Activated naive CD8-positive, alpha-beta T cell treated with anti-CD3 and anti-CD28 coated beads, Interleukin-2, amount 50 U/mL, for 16 hours (primary cell): ENCODE measurements around the gene TMX2.
A peak's percentile ranks its signal among the peaks of the same experiment; 100 is the strongest.
"Not testable (repeated sequence)": the region's sequence is repeated elsewhere in the genome, so short reads cannot be mapped to it uniquely, and the experiment has no call there.

Experiments used
- DNase-seq: peaks from one replicate; pipeline ENCODE4 v3.0.0-alpha.2; 2020; ENCODE audit warnings: low read depth, low spot score

Gene TMX2

DNA sequence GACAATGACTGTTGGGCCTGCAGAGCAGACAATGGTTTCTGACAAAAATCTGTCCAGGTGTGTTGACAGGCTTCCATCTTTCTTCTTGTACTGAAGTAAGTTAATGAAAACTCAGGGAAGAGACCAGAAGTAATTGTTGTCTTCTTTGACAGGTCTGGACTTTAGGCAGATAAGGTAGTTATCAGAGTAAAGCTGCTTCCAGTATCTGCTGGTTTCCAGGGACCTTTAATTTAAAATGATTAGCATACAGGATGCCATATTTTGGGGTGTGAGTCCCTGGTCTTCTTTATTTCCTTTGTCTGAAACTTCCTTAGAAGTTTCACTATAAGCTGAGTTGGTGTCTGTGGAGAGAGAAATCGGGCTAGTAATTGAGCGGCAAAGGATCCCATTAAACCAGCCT is 1.4 kb downstream of the TMX2 start:
- DNase-seq: no peak

DNA sequence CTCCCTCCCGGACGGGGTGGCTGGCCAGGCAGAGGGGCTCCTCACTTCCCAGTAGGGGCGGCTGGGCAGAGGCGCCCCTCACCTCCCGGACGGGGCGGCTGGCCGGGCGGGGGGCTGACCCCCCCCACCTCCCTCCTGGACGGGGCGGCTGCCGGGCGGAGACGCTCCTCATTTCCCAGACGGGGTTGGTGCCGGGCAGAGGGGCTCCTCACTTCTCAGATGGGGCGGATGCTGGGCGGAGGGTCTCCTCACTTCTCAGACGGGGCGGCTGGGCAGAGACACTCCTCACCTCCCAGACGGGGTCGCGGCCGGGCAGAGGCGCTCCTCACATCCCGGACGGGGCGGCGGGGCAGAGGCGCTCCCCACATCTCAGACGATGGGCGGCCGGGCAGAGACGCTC is 4.3 kb downstream of the TMX2 start:
- DNase-seq: not testable (repeated sequence)

DNA sequence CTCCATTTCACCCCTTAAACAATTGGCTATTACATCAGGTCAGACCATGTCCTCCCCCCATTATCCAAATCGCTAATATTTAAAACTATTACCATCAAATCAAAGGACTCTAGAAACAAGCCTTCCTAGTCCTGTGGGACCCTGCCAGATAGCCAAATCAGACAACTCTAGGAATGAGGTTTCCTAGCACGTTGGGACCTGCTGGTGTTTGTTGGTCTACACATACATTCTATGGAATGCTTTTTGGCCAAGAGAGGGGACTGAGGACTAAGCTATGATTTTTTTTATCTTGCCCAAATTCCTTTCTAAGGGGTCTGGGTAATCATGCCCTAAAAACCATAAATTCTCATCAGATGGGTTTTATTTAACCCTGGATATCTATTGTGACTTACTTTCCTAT is 14.8 kb downstream of the TMX2 start:
- DNase-seq: no peak

DNA sequence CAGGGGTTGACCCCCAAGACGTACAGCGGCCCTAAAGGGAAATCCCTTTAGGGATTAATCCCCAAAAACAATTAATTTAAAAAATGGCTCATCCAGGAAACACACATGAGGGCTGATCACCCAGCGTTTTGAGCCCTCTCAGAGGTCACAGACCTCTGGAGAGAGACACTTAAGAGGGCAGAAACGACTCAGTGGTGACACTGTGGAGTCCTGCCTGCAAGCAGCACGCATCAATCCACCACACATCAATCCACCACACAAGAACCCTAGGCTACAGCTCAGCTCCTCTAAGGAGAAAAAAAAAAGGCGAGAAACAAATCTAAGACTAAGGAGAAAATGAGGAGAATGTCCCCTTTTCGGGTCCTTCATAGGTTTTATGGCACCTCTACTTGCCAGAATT is 16.4 kb downstream of the TMX2 start:
- DNase-seq: no peak

DNA sequence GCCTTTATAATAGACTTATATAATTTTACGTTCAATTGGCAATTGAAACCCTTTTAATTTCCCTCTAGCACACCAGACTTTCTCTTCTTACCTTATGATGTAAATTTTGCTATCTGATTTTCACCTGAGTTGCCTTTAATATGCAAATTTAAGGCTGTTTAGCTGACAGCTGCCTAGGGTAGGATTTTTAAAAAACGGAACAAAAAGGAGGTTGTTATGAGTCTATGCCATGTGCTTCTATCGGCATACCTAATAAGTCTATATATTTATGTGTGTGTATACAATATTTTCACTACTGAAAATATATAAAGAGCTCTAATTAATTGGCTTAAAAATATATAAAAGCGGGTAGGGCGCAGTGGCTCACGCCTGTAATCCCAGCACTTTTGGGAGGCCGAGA is 17.1 kb downstream of the TMX2 start:
- no peak for DNase-seq

DNA sequence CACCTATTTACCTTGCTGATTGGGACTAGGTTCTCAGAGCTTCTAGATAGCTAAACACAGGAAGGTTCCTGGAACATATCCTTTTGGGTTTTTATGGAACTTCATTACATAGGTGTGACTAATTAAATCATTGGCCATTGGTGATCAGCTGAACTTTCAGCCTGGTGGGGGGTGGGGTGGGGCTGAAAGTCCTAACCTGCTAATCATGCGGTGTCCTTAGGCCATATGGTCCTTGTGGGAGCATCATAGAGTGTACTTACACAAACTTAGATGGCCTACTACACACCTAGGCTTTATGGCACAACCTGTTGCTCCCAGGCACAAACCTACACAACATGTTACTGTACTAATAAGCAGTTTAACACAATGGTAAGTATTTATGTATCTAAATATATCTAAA is 20.3 kb downstream of the TMX2 start:
- DNase-seq: no peak

DNA sequence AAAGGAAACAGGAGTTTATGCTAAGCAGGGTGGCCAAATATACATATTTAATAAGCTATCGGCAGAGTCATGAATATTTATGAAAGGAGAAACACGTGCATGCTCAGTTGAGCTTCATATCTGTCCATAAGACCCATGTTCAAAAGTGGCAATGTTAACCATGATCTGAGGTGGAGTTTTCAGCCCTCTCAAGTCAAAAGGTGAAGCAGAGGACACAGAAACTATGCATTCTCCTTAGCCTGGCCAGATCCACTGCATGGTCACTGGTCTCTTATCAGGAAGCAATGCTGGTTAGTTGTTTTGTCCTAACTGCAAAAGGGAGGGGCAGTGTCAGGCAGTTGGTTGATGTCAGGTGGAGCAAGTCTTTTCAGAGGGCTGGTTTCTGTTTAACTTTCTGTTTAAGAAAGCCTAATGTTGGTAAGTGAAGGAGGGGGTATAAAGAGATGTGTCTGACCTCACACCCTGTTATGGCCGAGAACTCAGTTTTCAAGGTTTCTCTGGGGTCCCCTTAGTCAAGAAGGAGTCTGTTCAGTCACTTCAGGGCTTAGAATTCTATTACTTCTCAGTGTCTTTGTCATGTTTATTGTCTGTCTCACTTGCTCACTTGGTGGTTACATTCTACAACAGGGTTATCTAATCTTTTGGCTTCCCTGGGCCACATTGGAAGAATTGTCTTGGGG is 23.4 kb downstream of the TMX2 start:
- DNase-seq: no peak

DNA sequence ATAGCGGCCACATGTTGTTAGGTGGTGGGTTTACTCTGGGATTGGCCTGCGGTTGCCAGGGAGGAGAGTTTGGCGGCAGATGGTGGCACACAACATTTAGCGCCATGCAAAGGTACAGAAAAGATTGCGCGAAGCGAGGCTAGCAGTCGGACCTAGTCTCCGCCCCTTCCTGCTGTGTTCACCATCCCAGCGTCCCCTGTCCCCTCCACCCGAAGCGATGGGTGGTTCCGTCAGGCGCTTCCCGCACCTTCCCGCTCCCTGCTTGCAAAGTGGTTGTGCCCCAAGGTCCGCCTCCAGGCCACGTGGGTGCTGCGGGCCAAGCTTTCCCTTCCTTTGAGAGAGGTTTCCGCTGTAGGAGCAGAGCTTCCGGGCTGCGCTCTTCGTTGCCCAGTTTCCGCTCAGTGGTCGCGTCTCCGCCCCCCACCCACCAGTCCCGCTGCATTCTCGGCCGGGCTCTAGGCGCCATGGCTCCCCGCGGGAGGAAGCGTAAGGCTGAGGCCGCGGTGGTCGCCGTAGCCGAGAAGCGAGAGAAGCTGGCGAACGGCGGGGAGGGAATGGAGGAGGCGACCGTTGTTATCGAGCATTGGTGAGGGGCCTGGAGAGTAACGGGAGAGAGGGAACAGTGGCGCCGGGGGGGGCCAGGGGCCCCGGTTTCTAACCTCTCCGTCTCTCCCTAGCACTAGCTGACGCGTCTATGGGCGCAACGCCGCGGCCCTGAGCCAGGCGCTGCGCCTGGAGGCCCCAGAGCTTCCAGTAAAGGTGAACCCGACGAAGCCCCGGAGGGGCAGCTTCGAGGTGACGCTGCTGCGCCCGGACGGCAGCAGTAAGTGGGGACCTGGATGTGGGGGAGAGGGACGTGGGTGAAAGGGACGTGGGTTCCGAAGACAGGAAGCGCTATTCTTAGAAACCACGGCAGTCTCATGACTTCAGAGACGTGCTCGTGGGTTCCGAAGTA is 29.0 kb downstream of the TMX2 start, which contains the start of gene SELENOH:
SELENOH (plus strand) TSS at position 360 of the 955 bp plus-strand sequence; CDS start at position 465, 105 bp downstream.
- peak; percentile 88 for DNase-seq

DNA sequence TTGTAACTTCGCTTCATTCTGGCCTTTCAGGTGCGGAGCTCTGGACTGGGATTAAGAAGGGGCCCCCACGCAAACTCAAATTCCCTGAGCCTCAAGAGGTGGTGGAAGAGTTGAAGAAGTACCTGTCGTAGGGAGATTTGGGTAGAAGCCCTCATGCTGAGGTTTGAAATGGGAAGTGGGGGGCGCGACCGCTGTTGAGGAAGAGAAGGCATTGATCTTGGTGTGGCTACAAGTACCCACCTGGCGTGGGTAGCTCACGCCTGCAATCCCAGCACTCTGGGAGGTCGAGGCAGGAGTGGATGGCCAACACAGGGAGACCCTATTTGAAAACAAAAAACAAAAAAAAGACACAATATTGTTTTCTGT is 29.7 kb downstream of the TMX2 start:
- DNase-seq: no peak

DNA sequence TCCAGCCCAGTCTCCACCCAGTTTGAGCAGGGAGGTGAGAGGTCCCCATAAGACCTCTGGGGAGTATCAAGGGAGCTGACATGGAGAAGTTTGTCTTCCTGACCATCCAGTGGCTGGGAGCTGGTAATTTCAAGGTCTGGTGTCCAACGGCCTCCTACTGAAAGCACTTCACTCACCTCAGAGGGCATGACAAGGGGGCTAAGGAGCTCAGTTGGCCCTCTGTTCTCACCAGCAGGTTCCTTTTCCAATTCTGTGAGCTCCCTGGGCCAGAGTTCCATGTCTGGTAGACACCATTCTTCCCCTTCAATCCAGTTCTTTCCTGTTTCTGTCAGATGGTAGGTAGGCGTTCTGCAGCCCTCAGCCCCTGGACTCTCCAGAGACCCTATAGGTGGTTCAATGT is 32.0 kb downstream of the TMX2 start:
- DNase-seq: no peak

DNA sequence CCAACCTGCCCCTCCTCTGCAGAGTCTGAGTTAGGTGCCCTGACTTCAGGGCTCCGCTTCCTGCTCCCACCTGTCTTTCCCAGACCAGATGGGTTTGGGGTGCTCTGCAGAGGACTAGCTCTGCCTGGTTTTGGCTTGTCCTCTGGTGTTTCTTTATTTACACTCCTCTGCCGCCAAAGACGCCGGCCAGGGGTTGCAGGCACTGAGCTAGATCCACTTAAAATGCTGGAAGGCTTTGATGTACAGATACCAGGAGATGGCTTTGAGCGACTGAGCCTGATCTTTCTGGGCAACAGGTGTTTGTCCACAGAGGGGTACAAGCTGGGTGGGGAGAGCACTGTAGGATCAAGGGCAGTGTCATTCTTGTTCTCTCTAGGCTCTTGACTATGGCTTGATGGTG is 32.8 kb downstream of the TMX2 start:
- no peak for DNase-seq

DNA sequence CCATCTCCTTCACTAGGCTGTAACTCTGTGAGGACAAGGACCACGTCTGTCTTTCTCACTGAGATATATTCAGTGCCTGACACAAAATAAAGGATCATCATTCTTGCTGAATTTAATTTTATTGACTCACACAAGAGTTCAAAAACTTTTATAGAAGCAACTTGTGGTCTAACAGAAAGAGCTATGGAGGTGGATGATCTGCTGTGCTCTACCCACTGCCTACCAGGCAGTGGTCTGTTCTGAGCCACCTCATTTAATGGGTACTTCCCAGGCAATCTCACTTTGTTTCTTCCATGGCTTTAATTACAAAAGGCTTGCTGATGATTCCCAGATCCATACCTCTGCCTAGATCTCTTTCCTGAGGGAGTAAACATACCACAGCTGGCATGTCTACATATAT is 34.5 kb downstream of the TMX2 start:
- DNase-seq: no peak

DNA sequence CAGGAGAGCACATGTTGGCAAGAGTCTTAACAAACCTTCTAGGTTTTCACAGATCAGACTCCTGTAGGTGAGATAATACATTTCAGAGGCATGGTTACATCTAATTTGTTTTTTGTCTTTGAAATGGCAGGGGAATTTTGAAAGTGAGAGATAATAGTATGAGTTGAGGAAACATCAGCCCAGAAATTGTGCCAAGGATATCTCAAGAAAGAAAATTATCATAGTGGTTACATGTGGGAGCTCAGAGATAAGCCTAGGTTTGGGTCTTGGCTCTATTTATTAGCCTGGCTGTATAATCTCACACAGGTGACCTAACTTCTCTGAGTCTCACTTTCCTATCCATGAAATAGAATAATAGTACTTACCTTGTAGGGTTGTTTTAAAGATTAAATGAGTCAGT is 38.8 kb downstream of the TMX2 start:
- DNase-seq: no peak

DNA sequence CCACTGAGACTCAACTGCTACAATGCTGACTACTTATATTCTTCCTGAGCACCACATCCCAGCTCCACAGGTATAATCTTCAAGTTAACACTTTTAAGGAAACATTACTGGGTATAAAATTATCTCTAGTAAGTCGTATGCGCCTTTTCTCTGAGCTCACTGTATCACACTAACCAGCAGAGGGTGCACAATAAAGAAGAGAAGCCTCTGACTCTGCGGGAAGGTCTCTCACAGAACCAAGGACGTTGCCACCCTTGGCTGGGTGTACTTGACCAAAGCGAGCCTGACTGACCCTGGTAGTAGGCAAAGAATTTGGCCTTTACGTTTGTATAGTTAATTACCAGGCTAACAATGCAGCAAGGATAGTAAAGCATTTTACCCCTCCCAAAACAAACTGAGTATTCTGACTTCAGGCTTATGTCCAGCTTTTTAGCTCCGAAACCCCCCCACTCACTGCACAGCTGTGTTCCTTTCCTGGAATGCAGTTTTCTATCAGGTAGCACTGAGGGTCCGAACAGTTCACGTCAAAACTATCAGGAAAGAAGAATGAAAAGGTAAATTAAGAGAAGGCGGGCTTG is 39.4 kb downstream of the TMX2 start, which contains the start of gene BTBD18:
BTBD18 (minus strand) TSS at position 144 of the 578 bp plus-strand sequence. CDS start 631 bp downstream, outside the sequence.
- DNase-seq: no peak

DNA sequence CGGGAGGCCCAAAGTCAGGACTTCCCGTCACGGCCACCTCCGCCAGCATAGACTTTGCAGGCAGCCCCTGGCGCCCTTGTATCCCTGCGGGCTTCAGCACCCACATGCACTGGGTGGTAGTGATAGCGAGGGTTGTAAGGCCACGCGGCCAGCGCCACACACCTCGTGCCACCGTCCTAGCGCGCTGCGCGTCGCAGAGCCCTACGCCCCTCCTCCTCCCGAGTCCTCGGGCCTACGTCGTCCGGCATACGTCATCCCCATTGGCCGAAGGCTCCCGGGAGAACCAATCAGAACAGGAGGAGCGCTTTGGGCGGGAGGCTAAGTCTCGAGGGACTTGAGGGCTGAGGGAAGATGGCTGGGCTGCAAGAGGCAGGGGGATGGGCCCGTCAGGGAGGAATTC is 40.6 kb downstream of the TMX2 start:
- no peak for DNase-seq

DNA sequence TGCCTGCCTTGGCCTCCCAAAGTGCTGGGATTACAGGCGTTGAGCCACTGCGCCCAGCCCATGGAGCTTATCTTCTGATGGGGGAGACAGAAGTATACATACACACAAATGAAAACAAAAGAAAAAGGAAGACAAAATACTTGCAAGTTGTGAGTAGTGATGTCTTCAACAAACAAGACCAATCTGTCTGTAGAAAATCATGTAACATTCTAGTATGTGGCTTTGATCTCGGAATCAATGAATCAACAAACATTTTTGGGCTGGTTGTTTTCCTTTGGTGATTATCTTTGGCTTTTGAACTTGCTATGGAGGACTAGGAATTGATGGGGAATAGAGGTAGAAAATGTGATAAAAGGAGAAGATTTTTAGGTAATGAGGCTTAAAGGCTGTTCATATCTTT is 45.8 kb downstream of the TMX2 start:
- DNase-seq: no peak

DNA sequence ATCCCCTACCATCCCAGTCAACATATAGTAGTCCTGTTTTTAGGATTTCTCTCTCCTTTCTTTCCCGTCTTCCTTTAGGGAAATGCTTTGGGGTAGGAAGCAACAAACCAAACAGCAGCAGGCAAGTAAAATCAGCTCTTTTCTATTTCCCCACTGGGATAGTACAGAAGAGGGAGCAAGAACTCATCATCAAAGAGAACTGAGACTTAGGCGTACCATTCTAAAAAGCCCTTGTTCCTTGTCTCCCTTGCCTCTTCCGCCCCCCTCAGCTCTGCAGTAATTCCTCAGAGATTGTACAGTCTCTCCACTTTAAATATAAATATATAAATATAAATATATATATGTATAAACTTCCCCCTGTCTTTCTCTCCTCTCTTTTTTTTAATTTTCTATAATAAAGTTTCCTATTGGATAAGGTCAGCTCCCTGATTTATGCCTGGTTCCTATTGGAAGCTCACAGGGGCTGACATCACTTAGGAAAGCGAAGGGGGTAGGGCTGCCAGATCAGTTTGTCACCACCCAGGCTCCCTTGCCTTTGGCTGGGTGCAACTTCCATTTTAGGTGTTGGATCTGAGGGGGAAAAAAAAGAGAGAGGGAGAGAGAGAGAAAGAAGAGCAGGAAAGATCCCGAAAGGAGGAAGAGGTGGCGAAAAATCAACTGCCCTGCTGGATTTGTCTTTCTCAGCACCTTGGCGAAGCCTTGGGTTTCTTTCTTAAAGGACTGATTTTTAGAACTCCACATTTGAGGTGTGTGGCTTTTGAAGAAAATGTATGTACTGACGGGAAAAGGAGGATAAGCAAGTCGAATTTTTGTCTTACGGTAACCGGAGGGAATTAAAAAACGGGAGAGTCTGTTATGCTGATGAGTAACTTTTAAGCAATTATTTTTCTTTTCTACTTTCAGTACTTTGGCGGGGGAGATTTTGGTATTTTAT is 49.2 kb downstream of the TMX2 start, which contains the start of gene CTNND1:
CTNND1 (plus strand) TSS at position 502 of the 934 bp plus-strand sequence. CDS start 29,677 bp downstream, outside the sequence.
- DNase-seq: no peak

DNA sequence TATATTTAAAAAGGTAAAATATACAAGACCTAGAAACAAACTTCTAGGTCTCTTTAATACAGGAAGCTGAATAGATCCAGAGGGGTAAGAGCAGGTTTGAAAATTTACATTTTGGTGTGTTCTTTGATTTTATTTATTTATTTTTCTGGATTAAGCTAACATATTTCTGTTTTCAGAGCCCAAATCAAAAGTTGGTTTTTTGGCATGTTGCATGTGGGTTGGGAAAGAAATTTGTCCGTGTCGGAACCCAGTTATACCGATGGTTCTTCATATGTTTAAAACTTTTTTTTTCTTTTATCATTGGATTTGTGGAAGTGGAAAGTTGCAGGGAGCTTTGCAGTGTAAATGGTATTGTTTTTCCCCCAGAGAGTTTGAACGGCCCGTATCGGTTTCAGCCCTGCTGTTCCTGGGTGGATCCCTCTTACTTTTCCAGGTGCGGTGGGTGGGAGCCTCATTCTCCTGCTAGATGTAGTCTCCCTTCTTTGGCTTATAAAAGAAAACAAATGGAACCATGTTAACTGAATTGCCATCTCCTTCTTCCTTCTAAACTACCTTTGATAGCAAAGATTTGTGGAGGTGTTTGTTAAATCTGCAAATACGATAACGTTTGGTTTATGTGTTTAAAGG is 50.0 kb downstream of the TMX2 start:
- no peak for DNase-seq

DNA sequence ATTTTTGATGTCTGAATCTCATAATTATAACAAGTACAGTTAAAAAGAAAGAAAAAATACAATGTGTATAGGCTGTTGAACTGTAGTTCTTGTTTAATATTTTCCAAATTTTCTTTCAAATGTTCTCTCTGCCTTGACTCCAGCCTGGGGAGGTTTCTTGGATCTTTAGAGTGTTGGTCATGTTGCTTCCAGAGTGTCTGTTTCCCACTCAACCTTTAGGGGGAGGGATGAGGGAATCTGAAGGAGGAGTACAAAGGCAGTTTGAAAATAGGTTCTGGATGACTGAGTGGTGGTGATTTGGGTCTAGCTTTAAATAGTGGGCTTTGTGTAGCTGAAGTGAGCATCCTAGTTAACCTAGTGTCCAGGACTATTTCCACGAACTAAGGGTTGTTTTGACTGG is 51.2 kb downstream of the TMX2 start:
- no peak for DNase-seq

DNA sequence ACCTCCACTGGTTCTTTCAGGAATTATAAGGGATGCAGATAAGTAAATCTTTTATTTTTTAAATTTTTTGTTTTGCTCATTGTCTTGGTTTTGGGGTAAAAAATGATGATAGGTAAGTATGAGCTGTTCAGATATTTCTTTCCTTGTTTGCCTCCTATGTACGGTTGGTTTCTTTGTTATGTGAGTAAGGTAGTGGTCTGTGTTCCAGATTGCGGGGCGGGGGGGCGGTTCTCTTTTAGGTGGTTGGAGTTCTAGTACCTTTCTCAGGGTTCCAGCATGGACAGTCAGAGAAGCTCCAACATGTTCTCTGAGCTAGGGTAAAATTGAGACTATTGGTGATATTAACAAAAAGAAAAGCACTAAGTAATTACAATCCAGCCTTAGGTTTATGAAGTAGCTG is 51.6 kb downstream of the TMX2 start:
- DNase-seq: no peak

DNA sequence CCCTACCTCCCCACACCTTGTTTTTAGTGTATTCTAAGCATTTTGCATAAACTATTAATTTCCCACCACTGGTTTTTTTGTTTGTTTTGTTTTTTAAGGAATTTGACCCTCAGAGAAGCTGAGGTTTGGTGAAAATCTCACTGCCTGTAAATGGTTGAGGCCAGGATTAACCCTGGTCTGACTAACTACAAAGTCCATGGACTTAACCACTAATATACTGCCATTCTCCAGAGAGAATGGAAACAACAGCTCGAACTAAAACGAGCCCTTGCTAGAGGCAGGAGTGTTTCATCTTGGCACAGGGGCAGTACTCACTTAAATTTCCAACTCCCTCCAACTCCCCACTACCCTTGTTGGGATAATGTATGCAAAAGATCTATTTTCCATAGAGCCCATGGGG is 52.2 kb downstream of the TMX2 start:
- no peak for DNase-seq
